Sigmoid colon (tissue), 7 donors: ENCODE results near the gene MBD3L4. TPM values are rescaled to one million over a fixed set of nuclear protein-coding genes. Genes with fewer than 3 reads are reported as not detected.

Source experiments
- DNase-seq: peaks from one replicate; pipeline ENCODE4 v3.0.0-alpha.2; 2019
- H3K27ac ChIP-seq, 4 donors: fragments of 200-600 bp; sonication (generic); one replicate each; pipeline ENCODE4 v1.5.1; 2016 to 2019; ENCODE audit warnings: mild to moderate bottlenecking in 1 of 4
- H3K27me3 ChIP-seq, 3 donors: fragments of 200-600 bp; sonication (generic); one replicate each; pipeline ENCODE4 v1.5.1; 2019; ENCODE audit warnings: mild to moderate bottlenecking in 1 of 3
- H3K36me3 ChIP-seq, 4 donors: fragments of 200-600 bp; sonication (generic); one replicate each; pipeline ENCODE4 v1.5.1; 2016 to 2019
- H3K4me1 ChIP-seq, 4 donors: fragments of 200-600 bp; sonication (generic); one replicate each; pipeline ENCODE4 v1.5.1; 2017 to 2019
- H3K4me3 ChIP-seq, 4 donors: fragments of 200-600 bp; sonication (generic); one replicate each; pipeline ENCODE4 v1.5.1; 2017 to 2019; ENCODE audit warnings: mild to moderate bottlenecking in 2 of 4, moderate library complexity in 1 of 4
- H3K9me3 ChIP-seq, 4 donors: fragments of 200-600 bp in 3 of 4; sonication (generic) in 3 of 4; one replicate each; pipeline versions ENCODE4 v1.5.1 to v1.6.1; 2013 to 2019
- EP300 ChIP-seq, 4 donors: sonication (generic); formaldehyde crosslinking; IDR thresholded peaks; one replicate each; pipeline ENCODE4 v1.6.1; 2017; ENCODE audit warnings: antibody characterized with exemption in 4 of 4
- POLR2A ChIP-seq, 2 donors: fragments of 450-650 bp; IDR thresholded peaks; one replicate each; pipeline ENCODE4 v1.6.1; 2016; ENCODE audit warnings: antibody characterized with exemption in 2 of 2, mild to moderate bottlenecking in 2 of 2, moderate library complexity in 2 of 2
- POLR2AphosphoS5 ChIP-seq, 4 donors: sonication (generic); formaldehyde crosslinking; IDR thresholded peaks; one replicate each; pipeline ENCODE4 v1.6.1; 2017; ENCODE audit warnings: antibody characterized with exemption in 4 of 4
- WGBS, 2 donors: extraction: QIAGEN DNeasy Blood & Tissue Kit; methylation state at CpG; one replicate each; pipeline ENCODE4 v1.1.7; 2013; 5-methylcytosine and 5-hydroxymethylcytosine counted together
- intact Hi-C: fragments of 100-400 bp; cut with DNase I; formaldehyde crosslinking; loops from one replicate; pipeline ENCODE4 v1.15.1; 2023
- polyA plus RNA-seq, 3 donors: library from polyadenylated mRNA; stranded (reverse); fragments of 200-250 nt; gene quantifications; one replicate each; pipeline ENCODE4 v1.2.3, GENCODE V29; 2013
- total RNA-seq, 4 donors: library from RNA; depleted of rRNA; stranded (reverse); fragments of >200 nt; gene quantifications; one replicate each; pipeline ENCODE4 v1.1.0, GENCODE V29; 2016
- TF ChIP-seq, protein P1 (sequence below), 4 experiments: fragments of 450-650 bp in 3 of 4; fragments of 200-600 bp in 1 of 4; IDR thresholded peaks; one replicate each; pipeline ENCODE4 v1.5.1; 2016 to 2019; ENCODE audit warnings: antibody characterized with exemption in 4 of 4, mild to moderate bottlenecking in 3 of 4, moderate library complexity in 2 of 4
- donor health status: healthy with polysubstance abuse.
- donor health status: Bipolar disorder and iron deficiency.
- donor health status: healthy.

MBD3L4 gene
- total and polyA plus RNA-seq, 7 donors = not detected

DNA sequence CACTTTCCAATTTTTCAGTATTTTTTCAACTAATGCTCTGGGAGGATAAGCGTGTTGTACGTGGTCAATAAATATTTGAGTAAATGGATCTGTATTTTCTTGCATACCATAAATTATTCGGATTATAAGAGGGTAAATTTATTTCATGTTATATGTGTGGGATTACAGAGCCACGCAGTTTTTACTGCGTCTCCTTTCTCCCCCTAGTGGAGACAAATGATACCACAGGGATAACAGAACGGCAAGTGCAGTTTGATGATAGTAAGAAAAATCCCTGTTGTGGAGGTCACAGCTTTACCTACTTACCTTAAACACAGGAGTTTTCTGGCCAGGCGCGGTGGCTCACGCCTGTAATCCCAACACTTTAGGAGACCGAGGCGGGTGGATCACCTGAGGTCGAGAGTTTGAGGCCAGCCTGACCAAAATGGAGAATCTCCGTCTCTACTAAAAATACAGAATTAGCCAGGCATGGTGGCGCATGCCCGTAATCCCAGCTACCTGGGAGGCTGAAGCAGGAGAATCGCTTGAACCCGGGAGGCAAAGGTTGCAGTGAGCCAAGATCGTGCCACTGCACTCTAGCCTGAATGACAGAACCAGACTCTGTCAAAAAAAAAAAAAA is 35.6 kb downstream of the MBD3L4 start:
- Histone ChIP-seq H3K36me3 (no peaks in the 10 kb centered on the region), H3K4me1 (no peaks in the 10 kb centered on the region), H3K27ac (no peak overlapping the region), H3K27me3 (peaks cover 0 to 6% (median 0%) of the 10 kb centered on the region in 3 donors), H3K4me3 (no peak overlapping the region), H3K9me3 (no peaks in the 10 kb centered on the region)
- no peak for DNase-seq
- intact Hi-C loops = no loop called here
- WGBS, 2 donors = 58 to 60% methylated on average over 18 of the region's 18 CpGs
- TF ChIP-seq, protein P1, sequence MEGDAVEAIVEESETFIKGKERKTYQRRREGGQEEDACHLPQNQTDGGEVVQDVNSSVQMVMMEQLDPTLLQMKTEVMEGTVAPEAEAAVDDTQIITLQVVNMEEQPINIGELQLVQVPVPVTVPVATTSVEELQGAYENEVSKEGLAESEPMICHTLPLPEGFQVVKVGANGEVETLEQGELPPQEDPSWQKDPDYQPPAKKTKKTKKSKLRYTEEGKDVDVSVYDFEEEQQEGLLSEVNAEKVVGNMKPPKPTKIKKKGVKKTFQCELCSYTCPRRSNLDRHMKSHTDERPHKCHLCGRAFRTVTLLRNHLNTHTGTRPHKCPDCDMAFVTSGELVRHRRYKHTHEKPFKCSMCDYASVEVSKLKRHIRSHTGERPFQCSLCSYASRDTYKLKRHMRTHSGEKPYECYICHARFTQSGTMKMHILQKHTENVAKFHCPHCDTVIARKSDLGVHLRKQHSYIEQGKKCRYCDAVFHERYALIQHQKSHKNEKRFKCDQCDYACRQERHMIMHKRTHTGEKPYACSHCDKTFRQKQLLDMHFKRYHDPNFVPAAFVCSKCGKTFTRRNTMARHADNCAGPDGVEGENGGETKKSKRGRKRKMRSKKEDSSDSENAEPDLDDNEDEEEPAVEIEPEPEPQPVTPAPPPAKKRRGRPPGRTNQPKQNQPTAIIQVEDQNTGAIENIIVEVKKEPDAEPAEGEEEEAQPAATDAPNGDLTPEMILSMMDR (IDR thresholded peaks at IDR 0.05) = no peak
- TF ChIP-seq EP300 (IDR thresholded peaks at IDR 0.05) = no peak
- TF ChIP-seq POLR2A (IDR thresholded peaks at IDR 0.05) = no peak
- TF ChIP-seq POLR2AphosphoS5 (IDR thresholded peaks at IDR 0.05) = no peak

DNA sequence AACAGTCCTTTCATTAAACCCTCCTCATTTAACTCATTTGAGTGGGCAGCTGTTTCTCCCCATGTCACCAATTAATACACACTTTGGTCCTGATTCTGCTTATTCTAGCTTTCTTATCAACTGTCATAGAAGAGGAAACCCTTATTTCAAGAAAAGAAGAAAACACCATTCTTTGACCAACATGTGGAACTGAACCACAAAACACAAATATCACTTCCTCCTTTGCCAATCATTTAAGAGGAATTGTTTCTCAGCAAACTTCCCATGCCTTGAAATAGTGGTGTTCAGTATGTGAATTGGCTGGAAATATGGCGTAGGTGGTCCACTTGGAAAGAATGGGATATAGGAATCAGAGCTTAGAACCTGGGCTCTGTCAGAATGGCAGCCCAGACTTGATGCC is 39.2 kb downstream of the MBD3L4 start:
- Histone ChIP-seq H3K36me3 (no peaks in the 10 kb centered on the region), H3K27ac (no peak overlapping the region), H3K4me1 (no peaks in the 10 kb centered on the region), H3K9me3 (no peaks in the 10 kb centered on the region), H3K27me3 (peaks cover 0 to 6% (median 0%) of the 10 kb centered on the region in 3 donors), H3K4me3 (no peak overlapping the region)
- WGBS, 2 donors = 71 to 76% methylated on average over 1 of the region's 1 CpG
- intact Hi-C loops = no loop called here
- DNase-seq = no peak
- TF ChIP-seq, protein P1 (IDR thresholded peaks at IDR 0.05) = no peak
- TF ChIP-seq EP300 (IDR thresholded peaks at IDR 0.05) = no peak
- TF ChIP-seq POLR2A (IDR thresholded peaks at IDR 0.05) = no peak
- TF ChIP-seq POLR2AphosphoS5 (IDR thresholded peaks at IDR 0.05) = no peak

DNA sequence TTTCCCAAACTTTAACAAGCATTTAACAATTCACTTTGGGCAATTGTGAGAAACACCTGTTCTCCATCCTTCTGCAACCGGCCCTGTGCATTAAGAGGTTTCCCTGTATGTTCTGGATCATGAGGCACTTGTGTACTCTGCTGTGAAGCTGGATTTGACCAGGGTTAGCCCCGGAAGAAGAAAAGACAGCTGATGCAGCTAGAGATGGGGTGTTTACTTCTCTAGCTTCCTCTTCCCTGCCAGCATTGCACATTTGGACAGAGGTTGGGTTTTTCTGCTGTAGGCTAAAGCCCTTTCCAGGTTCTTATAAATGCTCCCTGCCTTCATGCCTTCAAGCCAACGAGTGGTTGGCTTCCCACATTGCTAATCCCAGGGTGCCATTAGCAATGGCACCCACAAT is 39.6 kb downstream of the MBD3L4 start:
- TF ChIP-seq, protein P1 (IDR thresholded peaks at IDR 0.05) = no peak
- TF ChIP-seq POLR2A (IDR thresholded peaks at IDR 0.05) (no peak), POLR2AphosphoS5 (IDR thresholded peaks at IDR 0.05) (no peak), EP300 (IDR thresholded peaks at IDR 0.05) (no peak)
- DNase-seq = no peak
- no peaks in the 10 kb centered on the region for H3K36me3 ChIP-seq
- no peaks in the 10 kb centered on the region for H3K4me1 ChIP-seq
- 55 to 60% methylated on average over 3 of the region's 3 CpGs for WGBS, 2 donors
- H3K9me3 ChIP-seq = no peaks in the 10 kb centered on the region
- peaks cover 0 to 6% (median 0%) of the 10 kb centered on the region in 3 donors for H3K27me3 ChIP-seq
- H3K4me3 ChIP-seq = no peak overlapping the region
- H3K27ac ChIP-seq = no peak overlapping the region
- intact Hi-C loops = no loop called here

DNA sequence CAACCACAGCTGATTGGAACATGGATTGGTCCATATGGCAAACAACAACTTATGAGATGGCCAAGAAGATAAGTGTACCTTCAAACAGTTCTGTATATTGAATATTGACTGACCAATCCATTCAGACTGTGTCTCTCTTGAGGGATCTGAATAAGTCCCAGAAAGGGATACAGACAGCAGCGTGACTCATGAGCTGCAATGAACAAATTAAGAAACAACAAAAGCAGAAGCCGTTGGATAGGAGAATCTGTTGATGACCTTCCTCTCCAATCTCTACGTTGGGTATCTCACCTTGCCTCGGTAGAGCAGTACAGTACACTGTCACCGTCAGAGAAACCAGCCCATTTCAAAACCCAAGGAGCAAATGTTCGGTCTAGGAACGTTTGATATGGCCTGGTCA is 40.0 kb downstream of the MBD3L4 start:
- no peaks in the 10 kb centered on the region for H3K9me3 ChIP-seq
- H3K4me1 ChIP-seq = no peaks in the 10 kb centered on the region
- H3K27ac ChIP-seq = no peak overlapping the region
- H3K27me3 ChIP-seq = peaks cover 0 to 6% (median 0%) of the 10 kb centered on the region in 3 donors
- DNase-seq = no peak
- no peak overlapping the region for H3K4me3 ChIP-seq
- no peaks in the 10 kb centered on the region for H3K36me3 ChIP-seq
- 79 to 81% methylated on average over 7 of the region's 7 CpGs for WGBS, 2 donors
- TF ChIP-seq, protein P1 (IDR thresholded peaks at IDR 0.05) = no peak
- intact Hi-C loops = no loop called here
